Stimulated activated CD4-positive, alpha-beta T cell treated with anti-CD3 and anti-CD28 coated beads, Interleukin-12 subunit alpha, Interleukin-12 subunit beta, amount 100 ng/mL, for 4 hours (primary cell): ENCODE results near the gene LIMK2.
"Not testable (repeated sequence)": the region's sequence is repeated elsewhere in the genome, so short reads cannot be mapped to it uniquely, and the experiment has no call there.

Experiments
- DNase-seq: peaks from one replicate; pipeline ENCODE4 v3.0.0-alpha.2; 2020

LIMK2 gene

DNA sequence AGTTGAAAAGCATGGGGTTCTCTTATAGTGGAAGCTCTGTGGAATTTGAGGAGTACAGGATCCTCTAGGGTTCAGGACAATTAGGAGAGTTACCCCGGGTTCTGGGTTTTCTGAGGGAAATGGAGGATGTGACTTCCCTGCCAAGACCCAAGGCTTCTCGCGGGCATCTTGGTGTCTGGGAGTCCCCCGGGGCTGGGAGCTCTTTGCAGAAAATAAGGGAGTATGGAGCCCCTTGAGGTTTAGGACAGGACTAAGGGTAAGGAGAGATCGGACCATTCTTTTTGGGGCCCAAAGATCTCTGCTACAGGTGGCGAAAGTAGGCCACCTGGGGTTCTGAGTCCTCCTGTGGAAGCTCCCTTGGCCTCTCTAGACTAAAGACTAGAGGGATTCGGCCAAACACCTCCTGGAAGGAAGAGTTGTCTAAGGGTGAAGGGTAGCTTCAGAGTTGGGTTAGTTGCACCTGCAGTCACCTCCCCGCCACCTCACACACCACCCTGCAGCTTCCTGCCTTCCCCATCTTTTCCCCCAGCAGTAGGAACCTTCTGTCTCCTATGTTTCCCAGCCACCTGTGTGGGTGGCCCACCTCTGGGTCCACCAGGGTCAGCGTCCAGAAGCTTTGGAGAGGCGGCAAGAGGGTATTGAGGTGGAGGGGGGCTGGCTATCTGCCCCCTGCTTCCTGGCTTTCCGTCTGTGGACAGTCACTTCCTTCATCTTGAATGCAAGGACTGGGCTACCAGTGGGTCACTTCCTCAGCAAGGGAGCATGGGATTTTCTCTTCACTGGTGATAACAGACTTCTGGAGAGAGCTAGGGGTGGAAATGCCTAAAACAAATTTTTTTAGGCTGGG is 908 bp downstream of the LIMK2 start:
- no peak for DNase-seq

- DNase-seq: no peak
Measured at GRCh38 chr22:31215018-31215535, 3.0 kb downstream of the LIMK2 start.

DNA sequence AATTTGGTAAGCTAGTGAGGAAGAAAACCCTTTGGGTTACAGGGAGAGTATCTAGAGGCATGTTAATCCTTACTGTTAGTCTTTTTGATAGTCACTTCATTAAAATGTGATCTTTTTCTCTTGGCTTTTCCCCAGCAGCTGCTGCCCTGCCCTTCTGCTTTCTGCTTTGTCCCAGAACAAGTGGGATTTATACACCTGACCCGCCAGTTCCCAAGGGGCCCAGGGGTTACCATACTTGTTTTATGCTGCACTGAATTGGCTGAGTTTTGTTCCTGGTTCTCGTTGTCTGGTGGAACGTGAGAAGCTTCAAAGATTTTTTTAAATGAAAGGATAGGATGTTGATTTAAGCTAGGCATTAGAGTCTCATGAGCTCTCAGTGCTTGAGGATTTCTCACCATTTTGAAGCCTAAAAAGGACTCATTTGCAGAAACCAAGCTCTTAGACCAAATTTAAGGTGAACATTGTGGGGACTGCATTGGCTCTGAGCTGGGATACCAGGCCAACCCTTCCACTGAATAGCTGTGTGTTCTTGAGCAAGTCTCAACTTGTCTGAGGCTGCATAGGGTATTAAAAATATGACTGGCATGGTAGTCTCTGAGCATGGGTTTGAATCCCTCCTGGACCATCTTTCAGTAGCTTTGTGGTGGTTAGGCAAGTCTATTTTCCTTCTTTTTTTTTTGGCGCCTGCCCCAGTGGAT is 6.6 kb downstream of the LIMK2 start:
- no peak for DNase-seq

DNA sequence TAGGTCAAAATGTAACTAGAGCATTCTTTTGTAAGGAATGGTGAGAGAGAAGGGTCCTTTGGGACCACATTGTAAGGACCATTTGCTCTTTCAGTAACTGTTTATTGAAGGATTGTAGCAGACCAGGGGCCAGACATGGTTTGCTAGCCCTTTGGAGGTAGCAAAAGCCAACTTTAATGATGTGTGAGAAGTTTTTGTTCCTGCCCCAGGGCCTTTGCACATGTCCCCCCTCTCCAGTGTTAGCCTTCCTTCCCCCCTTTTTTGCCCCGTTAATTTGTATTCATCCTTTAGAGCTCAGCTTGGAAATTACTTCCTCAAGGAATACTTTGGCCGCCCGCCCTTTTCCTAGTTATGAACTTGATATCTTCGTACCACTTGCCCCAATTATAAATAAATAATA is 9.0 kb downstream of the LIMK2 start:
- no peak for DNase-seq

DNA sequence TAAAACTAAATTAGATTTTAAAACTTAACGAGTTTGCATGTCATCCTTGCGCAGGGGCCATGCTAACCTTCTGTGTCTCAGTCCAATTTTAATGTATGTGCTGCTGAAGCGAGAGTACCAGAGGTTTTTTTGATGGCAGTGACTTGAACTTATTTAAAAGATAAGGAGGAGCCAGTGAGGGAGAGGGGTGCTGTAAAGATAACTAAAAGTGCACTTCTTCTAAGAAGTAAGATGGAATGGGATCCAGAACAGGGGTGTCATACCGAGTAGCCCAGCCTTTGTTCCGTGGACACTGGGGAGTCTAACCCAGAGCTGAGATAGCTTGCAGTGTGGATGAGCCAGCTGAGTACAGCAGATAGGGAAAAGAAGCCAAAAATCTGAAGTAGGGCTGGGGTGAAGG is 10.6 kb downstream of the LIMK2 start:
- no peak for DNase-seq

- DNase-seq: no peak
Measured at GRCh38 chr22:31223786-31224191, 11.7 kb downstream of the LIMK2 start.

- not testable (repeated sequence) for DNase-seq
Measured at GRCh38 chr22:31224691-31225090, 12.6 kb downstream of the LIMK2 start.

DNA sequence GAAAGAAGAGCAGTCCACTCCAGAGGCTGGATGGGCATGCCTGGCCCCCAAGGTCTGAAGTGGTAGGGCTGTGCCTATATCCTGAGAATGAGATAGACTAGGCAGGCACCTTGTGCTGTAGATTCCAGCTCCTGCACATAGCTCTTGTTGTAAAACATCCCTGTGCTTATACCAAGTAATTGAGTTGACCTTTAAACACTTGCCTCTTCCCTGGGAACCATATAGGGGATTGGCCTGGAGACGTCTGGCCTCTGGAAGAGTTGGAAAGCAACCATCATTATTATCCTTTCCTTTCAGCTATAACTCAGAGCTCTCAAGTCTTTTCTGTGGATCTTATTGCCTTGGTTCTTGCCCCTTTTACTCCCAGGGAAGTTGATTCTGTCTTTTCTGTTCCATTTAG is 15.1 kb downstream of the LIMK2 start:
- DNase-seq: no peak

DNA sequence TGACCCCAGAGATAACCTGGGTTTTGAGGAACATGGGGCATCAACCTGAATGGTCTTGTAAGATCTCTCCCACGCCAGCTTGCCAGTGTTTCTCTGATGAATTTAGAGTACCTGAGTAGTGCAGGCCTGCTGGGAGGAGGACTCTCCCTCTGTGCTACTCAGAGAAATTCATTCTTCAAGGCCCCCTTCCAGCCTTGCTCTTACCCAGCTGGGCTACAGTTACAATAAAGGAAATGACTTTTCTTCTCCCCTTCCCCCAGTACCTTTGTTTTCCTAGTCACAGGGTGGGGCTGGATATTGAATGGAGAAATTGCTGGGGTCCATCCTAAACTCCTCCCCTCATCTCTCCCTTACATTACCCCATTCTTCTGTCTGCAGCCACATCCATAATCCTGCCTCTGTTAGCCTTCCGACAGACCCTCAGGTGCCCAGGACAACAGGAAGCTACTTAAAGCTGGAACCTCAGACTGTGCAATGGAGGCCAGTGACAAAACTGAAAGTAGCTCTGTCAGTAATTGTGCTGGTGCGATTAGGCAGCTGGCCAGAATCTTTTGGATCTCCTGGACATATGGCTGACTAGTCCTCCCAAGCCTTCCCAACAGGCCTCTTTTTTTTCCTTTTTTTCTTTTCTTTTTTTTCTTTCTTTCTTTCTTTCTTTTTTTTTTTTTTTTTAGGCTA is 17.4 kb downstream of the LIMK2 start:
- DNase-seq: no peak

DNA sequence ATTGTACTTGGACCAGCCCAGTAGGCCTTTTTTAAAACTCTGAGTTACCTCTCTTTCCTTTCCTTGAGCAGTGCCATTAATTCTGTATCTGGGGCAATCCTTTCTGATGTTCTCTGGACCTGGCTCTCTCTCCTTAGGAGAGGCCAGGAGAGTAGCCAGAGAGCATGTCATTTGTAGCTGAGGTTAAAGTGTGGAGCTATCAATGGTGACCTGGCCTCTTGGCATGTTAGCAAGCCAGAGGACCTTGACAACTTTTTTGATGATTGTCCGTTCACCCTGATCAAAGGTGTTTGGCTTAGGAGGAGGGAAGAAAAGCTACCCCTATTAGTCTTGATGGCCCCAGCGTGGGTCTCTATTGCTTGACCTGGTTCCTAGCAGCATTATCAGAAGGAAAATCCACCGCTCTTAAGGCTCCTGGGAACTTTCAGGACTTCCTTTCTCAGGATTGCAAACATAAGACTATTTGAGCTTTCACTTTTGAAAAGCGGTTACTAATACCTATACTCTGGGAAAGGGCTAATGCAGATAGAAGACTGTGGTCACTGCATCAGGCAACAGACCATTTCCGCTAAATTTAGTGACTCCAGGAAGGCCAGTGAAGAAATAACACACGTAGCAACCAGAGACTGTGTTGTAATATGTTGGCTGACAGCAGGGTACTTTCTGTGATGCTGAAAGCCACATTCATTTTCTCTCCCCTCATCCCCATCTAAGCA is 18.2 kb downstream of the LIMK2 start:
- no peak for DNase-seq

GRCh38 chr22:31230871-31231621 is 18.9 kb downstream of the LIMK2 start:
- peak; percentile 12 for DNase-seq

GRCh38 chr22:31233001-31233400 is 20.9 kb downstream of the LIMK2 start:
- no peak for DNase-seq

- no peak for DNase-seq
Measured at GRCh38 chr22:31235081-31235480, 23.0 kb downstream of the LIMK2 start.

- DNase-seq: not testable (repeated sequence)
Measured at GRCh38 chr22:31236044-31236443, 23.9 kb downstream of the LIMK2 start.

DNA sequence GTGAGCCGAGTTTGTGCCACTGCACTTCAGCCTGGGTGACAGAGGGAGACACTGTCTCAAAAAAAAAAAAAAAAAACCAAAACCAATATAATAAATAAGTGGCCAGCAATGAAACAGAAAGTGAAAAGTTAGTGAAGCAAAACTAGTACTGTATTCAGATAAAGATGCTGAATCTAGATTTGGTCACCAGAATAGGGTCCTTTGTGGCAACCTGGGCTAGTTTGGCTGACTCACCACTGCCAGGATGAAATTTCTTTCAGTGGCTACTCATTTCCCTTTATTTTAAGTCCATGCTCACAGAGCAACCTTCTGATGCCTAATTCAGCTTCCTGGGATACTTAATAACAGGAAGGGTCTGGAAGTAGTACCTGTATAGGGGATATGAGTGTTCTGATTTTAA is 26.0 kb downstream of the LIMK2 start:
- no peak for DNase-seq

DNA sequence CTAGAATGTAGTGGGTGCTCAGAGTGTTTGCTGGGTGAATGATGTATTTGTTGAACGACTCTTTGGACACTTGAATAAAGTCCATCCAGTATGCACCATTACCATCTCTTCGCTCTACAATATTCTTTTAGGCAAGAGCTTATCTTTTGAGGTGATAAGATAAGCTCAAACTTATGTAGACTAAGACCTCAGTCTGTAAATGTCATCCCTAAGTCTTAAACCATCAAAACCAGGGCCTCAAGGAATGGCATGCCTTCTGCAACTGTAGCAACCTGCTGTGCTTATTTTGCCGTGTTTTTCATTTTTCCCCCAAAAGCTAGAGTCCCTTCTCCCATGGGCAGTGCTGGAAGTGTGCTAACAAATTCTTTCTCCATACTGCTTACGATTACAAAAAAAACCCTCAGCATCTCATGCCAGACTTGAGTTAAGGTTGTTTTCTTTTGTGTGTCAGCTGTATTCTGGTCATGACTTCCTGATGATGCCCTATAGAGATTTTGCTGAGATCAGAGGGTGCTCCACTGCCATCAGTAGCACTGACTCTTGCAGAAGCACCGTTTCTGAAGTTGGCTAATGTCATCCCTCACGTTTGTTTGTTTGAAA is 27.8 kb downstream of the LIMK2 start:
- no peak for DNase-seq

DNA sequence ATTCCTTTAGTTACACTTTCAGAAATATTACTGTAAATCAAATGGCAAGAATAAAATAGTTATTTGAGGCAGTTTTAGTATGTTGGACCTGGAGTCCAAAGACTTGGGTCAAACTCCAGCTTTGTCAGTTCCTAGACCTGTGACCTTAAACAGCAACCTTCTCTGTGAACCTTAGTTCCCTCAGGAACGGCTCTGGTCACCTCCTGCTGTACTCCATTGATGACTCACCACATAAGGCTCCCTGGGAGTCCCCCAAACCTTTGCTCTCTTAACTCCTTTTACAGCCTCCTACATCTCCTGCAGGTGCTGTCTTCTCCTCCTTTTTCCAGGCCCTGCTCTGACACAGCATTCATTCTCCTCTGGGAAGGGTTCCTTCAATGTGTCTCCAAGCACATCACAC is 29.1 kb downstream of the LIMK2 start:
- no peak for DNase-seq

GRCh38 chr22:31241936-31242335 is 29.8 kb downstream of the LIMK2 start:
- no peak for DNase-seq

DNA sequence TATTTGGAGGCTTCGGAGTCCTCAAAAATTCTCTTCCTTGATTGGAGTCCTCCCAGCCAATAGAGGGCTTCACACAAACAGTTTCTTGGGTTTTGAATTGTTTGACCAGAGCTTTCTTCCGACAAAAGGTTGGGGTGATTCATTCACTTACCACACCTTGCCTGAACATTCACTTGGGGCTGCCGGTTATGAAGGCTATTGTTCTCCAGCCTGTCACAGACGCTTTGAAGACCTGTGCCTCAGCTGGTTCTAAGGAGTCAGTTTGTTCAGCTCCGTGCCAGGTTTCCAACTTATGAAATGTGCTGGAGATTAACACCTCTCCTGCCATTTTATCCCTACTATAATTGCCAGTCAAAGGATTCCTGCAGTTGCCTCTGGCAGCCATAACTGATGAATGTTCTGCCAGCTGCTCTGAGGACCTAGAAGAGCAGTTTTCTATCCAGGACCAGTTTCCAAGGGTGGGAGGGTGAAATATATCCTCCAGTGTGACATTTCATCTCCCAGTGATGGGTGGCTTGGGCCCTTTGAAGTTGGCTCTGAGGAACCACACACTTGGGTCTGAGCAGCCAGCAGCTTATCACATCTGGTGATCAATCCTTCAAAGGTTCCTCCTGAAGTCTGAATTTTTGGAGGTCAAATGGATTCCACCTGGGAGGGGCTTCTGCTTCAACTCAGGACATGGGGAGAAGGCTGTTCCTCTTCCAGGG is 31.4 kb downstream of the LIMK2 start:
- DNase-seq: no peak

DNA sequence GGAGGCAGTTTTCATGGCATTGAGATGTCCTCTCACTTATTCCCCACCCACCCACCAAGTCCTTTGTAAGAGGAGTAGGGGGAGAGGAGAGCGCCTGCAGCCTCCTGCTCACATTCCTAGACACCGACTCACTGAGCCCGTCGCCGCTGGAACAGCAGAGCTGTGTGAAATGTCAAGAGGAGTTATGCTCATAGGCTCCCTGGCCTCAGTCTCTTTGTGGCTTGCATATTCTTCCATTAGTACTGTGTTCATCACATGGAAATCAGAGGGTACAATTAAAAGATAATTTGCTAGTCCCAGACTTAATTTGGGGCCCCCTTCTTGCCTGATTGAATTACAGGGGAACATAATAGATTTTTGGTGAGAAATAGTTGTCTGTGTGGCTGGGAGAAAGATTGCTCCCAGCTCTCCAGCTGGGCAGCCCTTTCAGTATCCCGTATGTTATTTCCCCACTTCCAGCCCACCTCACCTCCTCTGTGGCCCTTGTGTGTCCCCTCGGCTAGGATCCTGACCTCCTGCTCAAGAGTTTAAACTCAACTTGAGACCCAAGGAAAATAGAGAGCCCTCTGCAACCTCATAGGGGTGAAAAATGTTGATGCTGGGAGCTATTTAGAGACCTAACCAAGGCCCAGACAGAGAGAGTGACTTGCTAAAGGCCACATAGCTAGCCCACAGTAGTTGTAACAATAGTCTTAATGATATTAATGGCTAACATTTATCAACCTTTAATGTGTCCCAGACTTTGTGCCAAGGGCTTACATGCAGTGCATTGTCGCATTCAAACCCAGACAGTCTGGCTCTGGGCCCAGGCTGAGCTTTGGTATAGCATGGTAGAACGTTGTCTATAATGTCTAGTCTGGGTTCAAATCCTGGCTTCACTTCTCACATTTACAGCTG is 32.2 kb downstream of the LIMK2 start:
- no peak for DNase-seq
